Measurements from ENCODE around the gene TNRC6C.
"Not testable (repeated sequence)": the region's sequence is repeated elsewhere in the genome, so short reads cannot be mapped to it uniquely, and the experiment has no call there.

TNRC6C gene

DNA sequence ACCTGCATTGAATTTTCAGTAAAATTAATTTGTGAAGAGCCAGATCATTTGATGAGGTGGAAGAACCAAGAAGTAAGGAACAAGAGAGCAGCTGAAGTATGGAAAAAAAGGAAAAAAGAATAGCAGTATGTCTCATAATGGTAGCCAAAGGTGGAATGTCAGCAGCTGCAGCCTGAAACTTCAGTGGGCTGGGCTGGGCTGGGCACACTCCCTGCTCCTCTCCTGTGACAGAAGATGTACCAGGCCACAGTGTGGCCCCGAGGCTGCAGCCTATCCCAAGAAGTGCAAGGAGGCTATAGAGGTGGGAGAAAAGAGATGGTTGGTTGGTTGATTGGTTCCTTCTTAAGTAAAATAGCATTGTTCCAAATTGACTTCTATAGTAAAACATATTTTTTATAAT is 84.5 kb downstream of the TNRC6C start:
- DNase-seq (ENCODE audit: low read depth) = no peak

GRCh38 chr17:78044280-78044835 is 85.9 kb downstream of the TNRC6C start:
- DNase-seq (ENCODE audit: low read depth) = no peak

DNA sequence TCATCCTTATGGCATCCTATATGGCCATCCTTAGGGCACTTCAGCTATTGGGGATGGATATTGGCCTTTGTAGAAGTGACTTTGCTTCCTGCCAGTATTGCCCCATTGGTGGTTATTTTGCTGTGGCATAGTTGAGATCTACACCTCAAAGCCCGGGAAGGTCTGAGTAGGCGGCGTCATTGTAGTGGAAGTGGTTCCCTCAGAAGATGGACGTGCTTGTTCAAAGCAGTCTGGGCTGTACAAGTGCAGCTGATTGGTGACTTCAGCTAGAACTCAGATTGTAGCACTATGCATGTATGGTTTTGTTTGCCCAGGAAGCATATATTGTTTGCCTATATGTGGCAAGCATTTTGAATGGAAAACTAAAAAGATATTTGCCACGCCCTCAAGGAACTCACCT is 86.8 kb downstream of the TNRC6C start:
- DNase-seq (ENCODE audit: low read depth) = no peak

- no peak for DNase-seq (ENCODE audit: low read depth)
Observed at GRCh38 chr17:78046923-78047322, 88.4 kb downstream of the TNRC6C start.

- no peak for DNase-seq (ENCODE audit: low read depth)
Observed at GRCh38 chr17:78048346-78049292, 90.1 kb downstream of the TNRC6C start.

DNA sequence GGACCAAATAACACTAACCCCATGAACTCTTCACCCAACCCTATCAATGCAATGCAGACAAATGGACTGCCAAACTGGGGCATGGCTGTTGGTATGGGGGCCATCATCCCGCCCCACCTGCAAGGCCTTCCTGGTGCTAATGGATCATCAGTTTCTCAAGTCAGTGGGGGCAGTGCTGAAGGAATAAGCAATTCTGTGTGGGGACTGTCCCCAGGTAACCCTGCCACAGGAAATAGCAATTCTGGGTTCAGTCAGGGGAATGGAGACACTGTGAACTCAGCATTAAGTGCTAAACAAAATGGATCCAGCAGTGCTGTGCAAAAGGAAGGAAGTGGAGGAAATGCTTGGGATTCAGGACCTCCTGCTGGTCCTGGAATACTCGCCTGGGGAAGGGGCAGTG is 91.1 kb downstream of the TNRC6C start:
- no peak for DNase-seq (ENCODE audit: low read depth)

DNA sequence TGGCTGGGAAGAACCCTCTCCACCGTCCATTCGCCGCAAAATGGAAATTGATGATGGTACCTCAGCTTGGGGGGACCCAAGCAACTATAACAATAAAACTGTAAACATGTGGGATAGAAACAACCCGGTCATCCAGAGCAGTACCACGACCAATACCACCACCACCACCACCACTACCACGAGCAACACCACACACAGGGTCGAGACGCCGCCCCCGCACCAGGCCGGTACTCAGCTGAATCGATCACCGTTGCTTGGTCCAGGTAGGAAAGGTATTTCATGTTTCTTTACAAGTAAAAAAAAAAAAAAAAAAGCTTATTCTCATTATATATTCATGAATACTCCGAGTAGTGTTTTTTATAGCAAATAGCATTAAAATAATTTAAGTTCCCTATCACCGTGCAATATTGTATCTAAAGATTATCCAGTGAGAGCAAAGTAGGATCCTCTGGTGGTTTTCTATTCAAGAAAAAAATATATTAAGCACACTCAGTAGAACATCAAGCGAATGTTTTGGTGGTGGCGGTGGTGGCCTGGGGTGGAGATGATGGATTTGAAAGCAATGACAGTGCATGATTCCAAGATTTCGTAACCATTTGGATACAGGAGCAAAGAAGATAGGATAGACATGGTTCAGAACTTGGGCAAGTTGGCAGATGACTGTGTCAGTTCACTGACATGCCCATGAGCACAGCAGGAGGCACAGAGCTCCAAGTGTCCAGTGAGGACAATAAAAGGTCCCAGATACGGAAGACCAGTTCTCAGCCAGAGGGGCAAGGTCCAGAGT is 92.9 kb downstream of the TNRC6C start:
- no peak for DNase-seq (ENCODE audit: low read depth)

- no peak for DNase-seq (ENCODE audit: low read depth)
Observed at GRCh38 chr17:78053777-78054468, 95.4 kb downstream of the TNRC6C start.

GRCh38 chr17:78057113-78057740 is 98.7 kb downstream of the TNRC6C start:
- no peak for DNase-seq (ENCODE audit: low read depth)

DNA sequence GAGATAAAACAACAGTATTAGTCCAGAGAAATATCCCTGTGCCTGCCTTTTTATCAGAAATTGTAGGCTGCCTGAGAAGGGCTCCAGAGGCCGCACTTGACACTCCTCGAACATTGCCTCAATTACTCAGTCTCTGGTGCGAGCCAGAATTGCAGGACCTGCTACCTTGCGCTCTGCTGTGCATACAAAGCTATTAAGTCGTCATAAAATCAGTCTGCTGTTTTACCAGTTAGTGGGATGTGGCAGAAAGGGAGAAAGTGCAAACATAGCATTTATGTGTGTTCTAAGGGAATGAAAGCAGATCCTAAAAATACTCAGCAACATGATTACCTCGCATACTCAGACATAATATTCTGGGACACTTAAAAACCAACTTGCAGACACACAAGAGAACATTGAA is 99.5 kb downstream of the TNRC6C start:
- DNase-seq (ENCODE audit: low read depth) = no peak

GRCh38 chr17:78058581-78058980 is 100.1 kb downstream of the TNRC6C start:
- no peak for DNase-seq (ENCODE audit: low read depth)

- no peak for DNase-seq (ENCODE audit: low read depth)
Observed at GRCh38 chr17:78062596-78062995, 104.1 kb downstream of the TNRC6C start.

GRCh38 chr17:78063489-78063888 is 105.0 kb downstream of the TNRC6C start:
- DNase-seq (ENCODE audit: low read depth) = no peak

GRCh38 chr17:78064708-78065107 is 106.2 kb downstream of the TNRC6C start:
- DNase-seq (ENCODE audit: low read depth) = no peak

DNA sequence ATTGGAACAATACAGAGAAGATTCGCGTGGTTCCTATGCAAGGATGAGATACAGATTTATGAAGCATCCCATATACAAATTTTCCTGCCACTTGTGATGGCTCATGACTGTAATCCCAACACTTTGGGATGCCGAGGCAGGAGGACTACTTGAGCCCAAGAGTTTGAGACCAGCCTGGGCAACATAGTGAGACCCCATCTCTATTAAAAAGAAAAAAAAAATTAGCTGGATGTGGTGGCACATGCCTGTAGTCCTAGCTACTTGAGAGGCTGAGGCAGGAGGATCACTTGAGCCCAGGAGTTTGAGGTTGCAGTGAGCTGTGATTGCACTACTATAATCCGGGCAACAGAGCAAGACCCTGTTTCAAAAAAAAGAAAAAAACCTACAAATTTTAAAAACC is 108.5 kb downstream of the TNRC6C start:
- DNase-seq (ENCODE audit: low read depth) = not testable (repeated sequence)

- no peak for DNase-seq (ENCODE audit: low read depth)
Observed at GRCh38 chr17:78069695-78070094, 111.2 kb downstream of the TNRC6C start.

DNA sequence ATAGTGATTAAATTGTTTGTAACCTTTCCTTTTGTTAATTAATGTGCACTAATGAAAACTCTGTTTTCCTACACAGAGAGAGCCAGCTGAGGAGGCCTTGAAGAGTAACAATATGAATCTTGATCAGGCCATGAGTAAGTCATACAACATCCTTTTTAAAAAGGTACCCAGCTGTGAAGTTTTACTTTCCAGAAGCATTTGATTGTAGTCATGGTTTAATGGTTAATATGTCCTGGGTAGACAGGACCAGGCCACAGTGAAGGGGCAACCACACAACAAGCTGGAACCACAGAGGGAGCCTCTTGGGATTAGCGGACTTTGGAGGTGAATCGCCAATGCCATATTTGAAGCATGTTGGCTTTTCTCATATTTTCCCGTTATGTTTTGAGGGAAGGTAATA is 114.5 kb downstream of the TNRC6C start:
- DNase-seq (ENCODE audit: low read depth) = no peak

DNA sequence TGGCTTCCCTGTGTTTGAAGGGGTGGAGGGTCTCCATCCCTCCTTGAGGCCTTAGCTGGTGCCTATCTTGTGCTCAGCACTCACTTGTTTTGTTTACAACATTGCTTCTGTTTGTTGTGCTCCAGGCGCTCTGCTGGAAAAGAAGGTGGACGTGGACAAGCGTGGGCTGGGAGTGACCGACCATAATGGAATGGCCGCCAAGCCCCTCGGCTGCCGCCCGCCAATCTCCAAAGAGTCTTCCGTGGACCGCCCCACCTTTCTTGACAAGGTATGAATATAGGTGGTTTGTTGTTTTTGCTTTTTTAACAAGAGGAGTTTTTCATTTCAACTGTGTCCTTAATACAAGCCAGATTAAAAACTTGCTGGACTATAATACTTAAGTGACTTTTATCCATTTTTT is 116.5 kb downstream of the TNRC6C start:
- DNase-seq (ENCODE audit: low read depth) = no peak

DNA sequence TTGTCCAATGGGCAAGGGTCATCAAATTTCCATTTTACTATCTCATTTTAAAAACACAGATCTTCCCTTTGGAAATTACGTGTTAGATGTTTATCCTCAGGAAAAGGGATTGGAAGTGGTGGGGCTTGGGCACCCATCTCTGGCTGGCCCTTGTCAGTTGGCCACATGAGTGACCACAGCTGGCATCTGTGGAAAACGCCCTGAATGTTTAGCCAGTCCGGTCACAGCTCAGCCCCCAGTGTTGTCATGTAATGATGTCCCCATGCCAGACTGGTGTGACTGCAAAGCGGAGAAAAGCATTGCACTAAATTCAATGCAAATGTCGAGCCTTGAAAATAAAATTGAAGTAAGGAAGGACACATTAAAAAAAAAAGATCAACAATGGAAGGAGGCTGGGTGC is 117.0 kb downstream of the TNRC6C start:
- DNase-seq (ENCODE audit: low read depth) = no peak

- DNase-seq (ENCODE audit: low read depth) = no peak
Observed at GRCh38 chr17:78079253-78079652, 120.8 kb downstream of the TNRC6C start.

DNA sequence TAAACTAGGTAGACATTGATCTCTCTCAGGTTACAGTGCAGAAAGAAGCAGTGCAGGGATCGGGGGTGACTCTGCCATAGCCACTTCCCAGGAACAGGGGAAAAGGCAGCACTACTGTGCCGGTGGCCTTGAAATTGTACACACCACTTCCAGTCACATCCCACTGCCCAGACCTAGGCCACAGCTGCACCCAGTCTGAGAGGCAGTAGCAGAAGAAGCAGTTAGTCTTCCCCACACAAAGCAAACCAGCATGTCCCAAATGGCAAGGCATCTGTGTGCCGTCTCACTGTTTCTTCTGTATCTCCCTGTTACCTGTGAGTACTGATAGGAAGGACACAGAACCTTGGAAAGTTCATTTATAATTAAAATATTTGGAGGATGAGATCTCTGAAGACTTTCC is 123.0 kb downstream of the TNRC6C start:
- no peak for DNase-seq (ENCODE audit: low read depth)

All from activated T-helper 9 cell treated with anti-CD3 and anti-CD28 coated beads, Interleukin-2, amount 50 U/mL, for 16 hours (primary cell).